HG03060 (cell line): ENCODE measurements around the gene GON4L.
"Not testable (repeated sequence)": the region's sequence is repeated elsewhere in the genome, so short reads cannot be mapped to it uniquely, and the experiment has no call there.

Experiments
- ATAC-seq: cut with Tn5 transposase; IDR thresholded peaks from one replicate; pipeline ENCODE4 v1.9.1; 2021; ENCODE audit warnings: low read depth, moderate number of reproducible peaks; ENCODE audit not compliant: unreplicated experiment

GON4L gene

DNA sequence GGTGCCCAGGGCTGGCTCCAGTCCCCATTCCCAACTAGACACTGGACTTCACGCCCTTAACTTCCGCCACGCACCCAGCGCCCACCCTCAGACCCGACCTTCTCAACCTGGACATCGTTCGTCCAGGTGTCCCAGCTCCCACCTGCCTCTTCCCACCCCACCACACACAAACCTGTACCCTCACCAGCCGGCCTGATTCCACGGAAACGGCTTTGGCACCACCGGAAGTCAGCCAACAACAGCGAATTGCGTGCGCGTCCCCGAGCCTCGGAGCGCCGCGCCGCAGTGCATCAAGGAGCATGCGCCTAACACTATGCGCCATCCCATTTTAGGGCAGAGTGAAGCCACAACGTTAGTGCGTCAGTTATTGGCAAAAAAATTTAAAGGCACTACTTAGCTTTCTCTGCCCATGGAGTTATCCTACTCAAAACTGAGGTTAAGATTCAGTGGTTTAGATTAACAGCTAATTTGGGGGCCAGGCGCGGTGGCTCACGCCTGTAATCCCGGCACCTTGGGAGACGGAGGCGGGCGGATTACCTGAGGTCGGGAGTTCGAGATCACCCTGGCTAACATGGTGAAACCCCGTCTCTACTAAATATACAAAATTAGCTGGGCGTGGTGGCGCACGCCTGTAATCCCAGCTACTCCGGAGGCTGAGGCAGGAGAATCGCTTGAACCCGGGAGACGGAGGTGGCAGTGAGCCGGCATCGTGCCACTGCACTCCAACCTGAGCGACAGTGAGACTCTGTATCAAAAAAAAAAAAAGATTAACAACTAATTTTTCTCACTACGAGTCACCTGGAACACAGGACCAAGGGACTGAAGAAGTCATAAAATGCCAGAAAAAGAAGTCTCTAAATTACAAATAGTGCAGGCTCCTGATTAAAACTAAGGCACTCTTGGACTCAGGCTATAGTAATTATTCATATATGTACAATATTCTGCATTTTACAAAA lies at the start of gene GON4L:
GON4L (minus strand) TSS at position 240 of the 956 bp plus-strand sequence. CDS start 3,434 bp downstream, outside the sequence.
- peak; percentile 38 for ATAC-seq

DNA sequence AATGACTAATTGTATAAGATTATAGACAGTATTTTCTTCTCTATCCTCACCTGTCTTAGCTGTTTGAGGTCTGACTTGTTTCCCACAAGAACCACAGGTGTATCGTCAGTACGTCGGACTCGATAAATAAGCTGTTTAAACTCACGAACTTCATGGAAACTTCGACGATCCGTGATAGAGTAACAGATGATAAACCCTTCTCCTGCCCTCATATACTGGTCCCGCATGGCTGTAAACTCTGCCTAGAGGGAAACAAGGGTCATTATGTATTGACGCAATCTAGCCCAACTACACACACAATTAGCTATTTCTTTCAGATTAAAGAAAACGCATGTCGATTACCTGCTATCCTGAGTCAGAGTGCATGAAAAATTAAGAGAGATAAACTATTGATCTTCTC lies 47.2 kb upstream of the GON4L start:
- no peak for ATAC-seq

DNA sequence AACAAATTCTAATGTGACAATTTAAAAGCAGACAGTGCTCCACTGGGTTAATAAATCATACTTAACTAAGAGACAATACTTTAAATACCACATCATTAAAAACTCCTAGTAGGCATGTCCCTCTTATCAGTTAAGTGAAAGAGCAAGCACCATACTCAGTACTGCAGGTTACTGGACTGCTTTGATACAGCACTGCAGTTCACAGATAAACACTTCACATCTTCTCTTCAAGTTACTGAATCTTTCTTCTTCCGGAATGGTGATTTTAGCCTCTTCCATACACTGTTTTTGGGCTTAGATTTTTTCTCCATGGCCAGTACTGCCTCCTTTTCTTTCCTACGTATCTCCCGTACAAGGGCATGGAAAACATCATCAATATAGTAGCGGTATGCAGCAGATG lies 43.1 kb upstream of the GON4L start:
- no peak for ATAC-seq

DNA sequence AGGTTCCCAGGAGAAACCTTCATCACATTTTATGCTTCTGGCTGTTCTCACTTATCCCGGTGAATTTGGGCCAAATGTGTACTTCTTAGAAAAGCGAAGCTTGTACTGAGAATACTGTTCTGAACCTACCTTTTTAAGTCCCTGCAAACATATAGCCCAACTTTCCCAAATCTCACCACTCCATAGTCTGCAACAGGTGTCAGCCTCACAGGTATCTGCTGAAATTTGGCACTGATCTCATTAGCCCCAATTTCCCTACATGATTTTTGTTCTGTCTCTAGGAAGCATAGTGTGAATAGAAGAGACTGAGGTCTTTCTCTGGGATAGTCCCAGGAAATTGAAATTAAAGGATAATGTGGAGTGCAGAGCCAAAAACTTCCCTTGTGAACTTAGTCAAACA lies 42.7 kb upstream of the GON4L start:
- no peak for ATAC-seq

DNA sequence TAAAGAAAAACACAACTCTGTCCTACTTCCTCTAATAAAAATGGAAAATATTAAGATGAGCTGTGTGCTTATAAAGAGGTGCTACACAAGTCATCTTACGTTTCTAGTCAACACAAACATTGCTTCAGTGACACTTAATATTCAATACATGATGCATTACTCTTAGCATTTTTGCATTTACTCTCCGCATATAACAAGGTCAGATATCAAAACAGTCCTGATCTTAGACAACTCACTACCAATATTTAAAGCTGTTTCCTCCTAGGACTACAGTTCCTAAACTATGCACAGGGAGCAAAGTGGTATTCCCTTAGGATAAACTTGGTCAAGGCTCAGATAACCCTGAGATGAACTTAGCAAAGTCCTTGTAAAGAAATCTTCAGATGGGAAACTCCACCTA lies 41.9 kb upstream of the GON4L start:
- ATAC-seq, result no peak

- ATAC-seq, result no peak
Observed at GRCh38 chr1:155897746-155898145, 40.7 kb upstream of the GON4L start.

DNA sequence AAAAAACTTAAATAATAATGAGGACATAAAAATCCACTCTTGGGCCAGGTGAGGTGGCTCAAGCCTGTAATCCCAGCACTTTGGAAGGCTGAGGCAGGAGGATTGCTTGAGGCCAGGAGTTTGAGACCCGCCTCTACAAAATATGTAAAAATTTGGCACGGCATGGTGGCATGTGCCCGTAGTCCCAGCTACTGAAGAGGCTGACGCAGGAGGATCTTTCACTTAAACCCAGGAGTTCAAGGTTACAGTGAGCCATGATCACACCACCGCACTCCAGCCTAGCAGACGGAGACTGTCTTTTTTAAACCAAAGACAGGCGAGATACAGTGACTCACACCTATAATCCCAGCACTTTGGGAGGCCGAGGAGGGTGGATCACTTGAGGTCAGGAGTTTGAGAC lies 39.5 kb upstream of the GON4L start:
- not testable (repeated sequence) for ATAC-seq

- ATAC-seq, result not testable (repeated sequence)
Observed at GRCh38 chr1:155895617-155896016, 38.6 kb upstream of the GON4L start.

DNA sequence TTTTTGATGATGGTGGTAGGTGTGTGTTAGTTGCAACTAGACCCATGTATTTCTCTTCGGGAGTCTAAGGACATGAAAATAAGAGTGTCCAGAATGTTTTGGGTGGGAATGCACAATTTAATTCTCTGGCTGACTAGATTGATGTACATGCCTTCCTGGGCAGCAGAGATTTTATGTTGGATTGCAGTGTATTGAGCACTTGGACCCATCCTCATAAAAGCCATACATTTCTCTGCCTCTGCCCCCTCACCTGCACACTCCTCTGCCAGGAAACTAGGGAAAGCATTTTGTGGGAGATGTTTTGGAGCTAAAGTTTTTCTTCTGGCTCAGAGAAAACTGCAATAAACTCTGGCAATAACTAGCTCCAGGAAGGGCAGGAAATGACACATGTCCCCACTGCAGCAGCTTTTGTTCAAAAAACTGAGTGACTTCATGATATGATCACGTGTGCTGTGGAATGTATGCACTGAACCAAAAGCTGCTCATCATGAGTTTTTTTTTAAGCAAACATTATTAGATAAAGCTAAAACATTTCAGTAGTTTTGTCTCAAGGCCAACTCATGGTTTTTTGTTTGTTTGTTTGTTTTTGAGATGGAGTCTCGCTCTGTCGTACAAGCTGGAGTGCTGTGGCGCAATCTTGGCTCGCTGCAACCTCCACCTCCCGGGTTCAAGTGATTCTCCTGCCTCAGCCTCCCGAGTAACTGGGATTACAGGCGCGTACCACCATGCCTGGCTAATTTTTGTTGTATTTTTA lies 36.6 kb upstream of the GON4L start:
- no peak for ATAC-seq

- no peak for ATAC-seq
Observed at GRCh38 chr1:155892796-155893195, 35.8 kb upstream of the GON4L start.

DNA sequence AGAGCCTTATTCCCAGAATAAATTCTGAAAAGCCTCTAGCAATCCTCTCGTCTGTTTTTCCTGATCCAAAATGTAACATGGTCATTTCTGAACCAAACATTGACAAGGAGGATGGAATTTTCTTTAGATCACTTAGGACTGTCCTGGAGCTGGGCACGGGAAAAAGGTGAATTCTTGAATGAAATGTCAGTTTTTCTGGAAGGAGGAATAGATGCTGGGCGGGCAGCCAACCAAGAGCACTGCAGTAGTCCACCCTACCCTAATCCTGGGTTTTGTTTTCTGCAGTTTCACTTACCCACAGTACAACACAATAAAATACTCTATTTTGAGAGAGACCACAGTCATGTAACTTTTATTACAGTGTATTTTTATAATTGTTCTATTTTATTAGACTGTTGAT lies 33.2 kb upstream of the GON4L start:
- ATAC-seq, result no peak

DNA sequence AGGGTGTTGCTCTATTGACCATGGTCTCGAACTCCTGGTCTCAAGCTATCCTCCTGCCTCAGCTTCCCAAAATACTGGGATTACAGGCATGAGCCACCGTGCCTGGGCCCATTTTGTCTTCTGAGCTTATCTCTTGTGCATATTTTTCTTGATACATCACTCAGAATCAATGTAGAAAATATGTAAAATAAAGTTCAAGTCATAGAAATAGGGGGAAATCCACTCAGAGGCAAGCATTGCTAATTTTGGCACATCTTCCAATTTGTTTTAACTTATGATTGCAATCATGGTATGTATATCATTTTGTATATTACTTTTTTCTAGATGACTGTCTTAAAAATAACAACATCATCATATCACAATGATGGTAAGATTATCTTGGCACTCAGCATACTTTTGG lies 32.6 kb upstream of the GON4L start:
- no peak for ATAC-seq

DNA sequence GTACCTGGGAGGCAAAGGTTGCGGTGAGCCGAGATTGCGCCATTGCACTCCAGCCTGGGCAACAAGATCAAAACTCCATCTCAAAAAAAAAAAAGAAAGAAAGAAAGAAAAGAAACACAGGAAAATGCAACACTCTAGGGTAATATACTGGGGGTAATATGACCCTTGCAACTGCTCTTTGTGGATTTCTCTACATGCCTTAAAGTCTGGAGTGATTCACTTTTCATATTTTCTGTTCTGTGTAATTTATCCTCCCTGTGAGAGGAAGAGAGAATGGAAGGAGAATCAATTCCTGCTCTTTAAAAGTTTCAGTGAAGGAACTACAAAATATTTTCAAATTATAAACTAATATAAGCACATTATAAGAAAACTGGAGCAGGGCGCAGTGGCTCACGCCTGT lies 31.5 kb upstream of the GON4L start:
- ATAC-seq, result no peak

GRCh38 chr1:155884982-155885381 lies 28.0 kb upstream of the GON4L start:
- ATAC-seq, result no peak

DNA sequence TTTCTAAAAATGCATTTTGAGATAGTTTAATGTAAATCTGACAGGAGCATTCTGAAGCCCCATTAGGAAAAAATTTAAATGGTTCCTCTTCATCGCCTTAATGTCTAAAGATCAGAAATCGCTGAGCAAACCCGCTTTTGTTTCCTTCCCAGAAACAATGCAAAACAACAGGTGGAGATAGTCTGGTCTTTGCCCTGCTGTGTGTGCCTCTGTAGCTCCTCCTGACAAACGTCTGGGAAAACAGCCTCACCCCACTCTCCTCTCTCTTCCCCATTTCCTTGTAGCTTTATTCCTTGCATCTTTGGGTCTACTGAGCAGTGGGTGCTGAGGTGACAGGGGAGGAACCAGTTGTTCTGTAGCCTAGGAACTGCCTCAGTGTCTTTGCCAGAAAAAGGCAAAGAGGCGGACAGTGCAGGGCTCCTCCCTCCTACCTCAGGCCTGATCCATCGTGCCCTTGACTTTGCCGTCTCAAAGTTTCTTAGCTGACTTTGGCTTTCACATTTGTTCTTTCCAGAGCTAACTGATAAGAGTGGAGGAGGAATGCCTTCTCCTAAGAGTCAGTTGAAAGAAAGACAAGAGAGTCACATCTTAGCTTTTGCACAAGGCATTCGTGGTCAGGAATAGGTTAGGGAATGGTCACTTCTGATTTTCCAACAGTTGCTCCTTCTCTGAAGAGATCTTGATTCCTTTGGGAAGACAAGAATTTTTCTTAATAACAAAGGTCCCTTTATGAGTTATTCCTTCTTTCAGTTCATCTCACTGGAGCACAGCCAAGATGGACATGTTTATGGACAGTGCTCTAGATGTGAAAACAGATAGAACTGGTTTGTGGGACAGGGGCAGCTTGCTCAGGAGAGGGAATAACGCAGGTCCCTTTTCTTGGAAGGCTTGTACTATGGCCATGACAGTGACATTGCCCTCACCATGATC lies 27.3 kb upstream of the GON4L start:
- no peak for ATAC-seq

DNA sequence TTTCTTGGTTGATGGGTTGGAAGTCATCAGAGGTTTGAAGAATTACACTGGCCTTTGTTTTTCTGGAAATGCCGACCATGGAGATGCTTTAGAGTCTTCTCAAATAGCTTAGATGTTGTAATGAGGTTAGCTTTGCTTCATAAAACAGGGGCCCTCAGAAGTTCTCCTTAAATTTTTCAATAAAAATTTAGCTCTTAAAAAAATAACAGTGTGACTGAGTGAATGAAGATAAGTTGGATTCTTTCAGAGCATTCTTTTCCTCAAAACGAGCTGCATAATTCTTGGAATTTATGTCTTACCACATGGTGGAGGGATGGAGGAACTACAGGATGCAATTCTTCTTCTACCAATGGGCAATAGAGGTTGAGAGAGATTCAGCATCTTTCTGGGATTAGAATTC lies 25.8 kb upstream of the GON4L start:
- ATAC-seq, result no peak

DNA sequence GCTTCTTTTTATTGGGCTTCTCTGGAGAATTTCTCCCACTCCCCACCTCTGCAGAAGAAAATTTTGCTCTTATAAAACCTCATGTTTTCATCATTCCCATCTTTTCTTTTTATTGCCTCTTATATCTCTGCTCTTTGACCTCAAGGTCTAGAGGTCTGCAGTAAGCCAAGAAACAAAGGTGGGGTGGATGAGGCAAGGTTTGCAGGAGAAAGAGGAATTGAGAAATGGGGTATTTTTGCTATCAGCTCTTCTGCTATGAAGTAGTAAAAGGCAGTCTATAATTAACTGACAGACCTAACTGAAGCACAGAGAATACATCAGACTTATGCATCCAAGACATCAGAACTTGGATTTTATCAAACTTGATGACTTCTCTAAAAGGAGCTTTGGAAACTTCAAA lies 25.2 kb upstream of the GON4L start:
- ATAC-seq, result no peak

DNA sequence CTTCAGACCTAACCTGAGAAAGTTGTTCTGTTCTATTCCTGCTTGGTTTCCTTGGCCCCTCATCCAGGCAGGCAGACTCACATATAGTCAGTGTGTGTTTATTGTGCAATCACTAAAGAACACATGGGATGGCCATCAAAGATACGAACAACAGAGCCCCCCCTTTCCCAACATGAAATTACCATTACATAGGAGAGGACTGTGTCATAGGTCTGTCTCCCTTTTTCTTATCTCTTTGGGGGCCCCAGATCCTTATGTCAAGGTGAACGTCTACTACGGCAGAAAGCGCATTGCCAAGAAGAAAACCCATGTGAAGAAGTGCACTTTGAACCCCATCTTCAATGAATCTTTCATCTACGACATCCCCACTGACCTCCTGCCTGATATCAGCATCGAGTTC lies 23.9 kb upstream of the GON4L start:
- ATAC-seq, result no peak

DNA sequence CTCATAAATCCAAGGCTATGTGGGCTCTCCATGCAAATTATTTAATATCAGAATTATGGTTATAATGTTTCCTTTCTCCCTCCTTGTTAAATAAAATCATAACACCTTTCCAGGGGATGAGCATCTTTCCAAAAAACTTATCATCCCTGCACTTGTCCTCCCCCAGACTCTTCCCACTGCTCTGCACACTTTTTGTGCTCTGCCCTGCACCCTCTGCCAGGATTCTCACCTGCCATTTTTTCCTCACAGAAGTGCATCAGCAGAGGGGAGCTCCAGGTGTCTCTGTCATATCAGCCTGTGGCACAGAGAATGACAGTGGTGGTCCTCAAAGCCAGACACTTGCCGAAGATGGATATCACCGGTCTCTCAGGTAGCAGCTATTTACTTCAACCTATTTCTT lies 23.2 kb upstream of the GON4L start:
- no peak for ATAC-seq

DNA sequence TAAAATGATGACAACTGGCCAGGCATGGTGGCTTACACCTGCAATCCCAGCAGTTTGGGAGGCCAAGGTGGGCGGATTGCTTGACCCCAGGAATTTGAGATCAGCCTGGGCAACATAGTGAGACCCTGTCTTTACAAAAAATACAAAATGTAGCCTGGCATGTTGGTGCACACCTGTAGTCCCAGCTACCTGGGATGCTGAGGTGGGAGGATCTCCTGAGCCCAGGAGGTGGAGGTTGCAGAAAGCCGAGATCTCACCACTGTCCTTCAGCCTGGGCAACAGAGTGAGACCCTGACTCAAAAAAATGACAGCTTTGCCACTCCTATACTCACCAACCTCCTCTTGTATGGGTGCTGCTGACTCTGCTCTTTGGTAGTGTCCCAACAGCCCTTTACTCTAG lies 20.9 kb upstream of the GON4L start:
- no peak for ATAC-seq

DNA sequence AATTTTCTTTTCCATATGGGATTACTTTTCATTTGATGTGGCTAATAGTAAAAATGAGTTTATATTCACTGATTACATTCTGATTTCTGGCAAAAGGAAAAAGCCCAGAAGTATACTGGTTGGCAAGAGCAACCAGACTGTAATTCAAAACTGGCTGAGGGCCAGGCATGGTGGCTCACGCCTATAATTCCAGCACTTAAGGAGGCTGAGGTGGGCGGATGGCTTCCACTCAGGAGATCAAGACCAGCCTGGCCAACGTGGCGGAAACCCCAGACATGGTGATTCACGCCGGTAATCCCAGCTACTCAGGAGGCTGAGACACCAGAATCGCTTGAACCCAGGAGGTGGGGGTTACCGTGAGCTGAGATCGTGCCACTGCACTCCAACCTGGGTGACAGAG lies 16.8 kb upstream of the GON4L start:
- no peak for ATAC-seq
